ENCODE measurements around the gene FBN1. TPM values are rescaled to one million over a fixed set of nuclear protein-coding genes. Genes with fewer than 3 reads are reported as not detected.

Gene FBN1
- total RNA-seq, 6 experiments from 2014 or later: 1.7 to 12.0 (median 8.7) TPM

GRCh38 chr15:48467801-48468200, 177.7 kb downstream of the FBN1 start:
- TF ChIP-seq POLR2A (IDR thresholded peaks at IDR 0.05) (no peak), CTCF (IDR thresholded peaks at IDR 0.05) (no peak)
- intact Hi-C loops (cut with DNase I): no loop called here
- Histone ChIP-seq H3K27ac (no peak overlapping the region), H3K9me3 (no peaks in the 10 kb centered on the region), H3K4me3 (no peak overlapping the region), H3K36me3 (no peaks in the 10 kb centered on the region), H3K27me3 (no peaks in the 10 kb centered on the region), H3K4me1 (no peaks in the 10 kb centered on the region)
- WGBS (ENCODE audit: insufficient coverage, low coverage, low lambda C conversion rate, missing lambda C conversion rate): 79% methylated on average over 4 of the region's 4 CpGs
- no peak for ATAC-seq
- no peak for DNase-seq

- ATAC-seq (no peak), DNase-seq (no peak)
- no peaks in the 10 kb centered on the region for H3K9me3 ChIP-seq
- no peak for TF ChIP-seq POLR2A (IDR thresholded peaks at IDR 0.05)
- no peak for TF ChIP-seq CTCF (IDR thresholded peaks at IDR 0.05)
- H3K27ac ChIP-seq: no peak overlapping the region
- H3K4me1 ChIP-seq: no peaks in the 10 kb centered on the region
- 100% methylated on average over 1 of the region's 1 CpG for WGBS (ENCODE audit: insufficient coverage, low coverage, low lambda C conversion rate, missing lambda C conversion rate)
- no peaks in the 10 kb centered on the region for H3K27me3 ChIP-seq
- no peaks in the 10 kb centered on the region for H3K36me3 ChIP-seq
- no peak overlapping the region for H3K4me3 ChIP-seq
- intact Hi-C loops (cut with DNase I): no loop called here
Measured at GRCh38 chr15:48466820-48467219, 178.7 kb downstream of the FBN1 start.

- ATAC-seq (no peak), DNase-seq (no peak)
- intact Hi-C loops (cut with DNase I): no loop called here
- no peak overlapping the region for H3K27ac ChIP-seq
- no peaks in the 10 kb centered on the region for H3K9me3 ChIP-seq
- H3K36me3 ChIP-seq: no peaks in the 10 kb centered on the region
- H3K4me1 ChIP-seq: no peaks in the 10 kb centered on the region
- no peak overlapping the region for H3K4me3 ChIP-seq
- no peaks in the 10 kb centered on the region for H3K27me3 ChIP-seq
- TF ChIP-seq CTCF (IDR thresholded peaks at IDR 0.05) (no peak), POLR2A (IDR thresholded peaks at IDR 0.05) (no peak)
Measured at GRCh38 chr15:48466079-48466478, 179.4 kb downstream of the FBN1 start.

- H3K27me3 ChIP-seq: no peaks in the 10 kb centered on the region
- no peak overlapping the region for H3K27ac ChIP-seq
- no peak overlapping the region for H3K4me3 ChIP-seq
- intact Hi-C loops (cut with DNase I): no loop called here
- no peaks in the 10 kb centered on the region for H3K4me1 ChIP-seq
- no peaks in the 10 kb centered on the region for H3K36me3 ChIP-seq
- H3K9me3 ChIP-seq: no peaks in the 10 kb centered on the region
- ATAC-seq: no peak
- DNase-seq: no peak
- 85% methylated on average over 4 of the region's 5 CpGs for WGBS (ENCODE audit: insufficient coverage, low coverage, low lambda C conversion rate, missing lambda C conversion rate)
- no peak for TF ChIP-seq POLR2A (IDR thresholded peaks at IDR 0.05)
- no peak for TF ChIP-seq CTCF (IDR thresholded peaks at IDR 0.05)
Measured at GRCh38 chr15:48465410-48465809, 180.1 kb downstream of the FBN1 start.

GRCh38 chr15:48463366-48463880, 182.1 kb downstream of the FBN1 start:
- DNase-seq (no peak), ATAC-seq (no peak)
- H3K36me3 ChIP-seq: no peaks in the 10 kb centered on the region
- 80% methylated on average over 4 of the region's 4 CpGs for WGBS (ENCODE audit: insufficient coverage, low coverage, low lambda C conversion rate, missing lambda C conversion rate)
- intact Hi-C loops (cut with DNase I): no loop called here
- no peaks in the 10 kb centered on the region for H3K9me3 ChIP-seq
- H3K4me3 ChIP-seq: no peak overlapping the region
- no peaks in the 10 kb centered on the region for H3K4me1 ChIP-seq
- no peak overlapping the region for H3K27ac ChIP-seq
- no peak for TF ChIP-seq POLR2A (IDR thresholded peaks at IDR 0.05)
- TF ChIP-seq CTCF (IDR thresholded peaks at IDR 0.05): no peak
- H3K27me3 ChIP-seq: no peaks in the 10 kb centered on the region
